Neural cell (in vitro differentiated cells): Measurements from ENCODE around the gene MUC2. TPM values are rescaled to one million over a fixed set of nuclear protein-coding genes. Genes with fewer than 3 reads are reported as not detected.

ENCODE experiments used
- H2AFZ ChIP-seq: fragments of 200-600, 300-800 bp; sonication (generic), shearing (Covaris generic); 2 replicates; pipeline ENCODE4 v1.6.0; 2014; ENCODE audit warnings: low read depth, mild to moderate bottlenecking, antibody characterized with exemption, low read length, moderate library complexity
- H3F3A ChIP-seq: fragments of 200-600 bp; shearing (Covaris generic); 2 replicates; pipeline ENCODE4 v1.6.1; 2016; ENCODE audit warnings: mild to moderate bottlenecking, moderate library complexity, mixed read lengths, antibody characterized with exemption, low read length; ENCODE audit not compliant: insufficient read depth, poor library complexity, severe bottlenecking
- H3K27ac ChIP-seq: fragments of 200-600, 300-800 bp; sonication (generic), shearing (Covaris generic); 2 replicates; pipeline ENCODE4 v1.5.1; 2014; ENCODE audit warnings: mild to moderate bottlenecking, low read length, moderate library complexity
- H3K27me3 ChIP-seq: fragments of 300-800, 200-600 bp; sonication (generic), shearing (Covaris generic); 2 replicates; pipeline ENCODE4 v1.6.0; 2014; ENCODE audit warnings: mild to moderate bottlenecking, low read depth, low read length, moderate library complexity; ENCODE audit not compliant: insufficient read depth
- H3K36me3 ChIP-seq: fragments of 300-800, 200-600 bp; sonication (generic), shearing (Covaris generic); 2 replicates; pipeline ENCODE4 v1.5.1; 2014; ENCODE audit warnings: mild to moderate bottlenecking, antibody characterized with exemption, low read length, moderate library complexity; ENCODE audit not compliant: insufficient read depth
- H3K4me2 ChIP-seq: fragments of 300-800, 200-600 bp; sonication (generic), shearing (Covaris generic); 2 replicates; pipeline ENCODE4 v1.6.0; 2014; ENCODE audit warnings: mild to moderate bottlenecking, low read length
- H3K4me3 ChIP-seq: fragments of 300-800, 200-600 bp; sonication (generic), shearing (Covaris generic); 2 replicates; pipeline ENCODE4 v1.5.1; 2014; ENCODE audit warnings: mild to moderate bottlenecking, low read length, moderate library complexity
- H3K79me2 ChIP-seq: fragments of 200-600 bp; shearing (Covaris generic); replicated peaks from 2 replicates; pipeline ENCODE4 v1.6.0; 2014; ENCODE audit warnings: mild to moderate bottlenecking, low read length, moderate library complexity; ENCODE audit not compliant: insufficient read depth
- H3K9ac ChIP-seq: fragments of 300-800, 200-600 bp; sonication (generic), shearing (Covaris generic); 2 replicates; pipeline ENCODE4 v1.6.1; 2016; ENCODE audit warnings: mild to moderate bottlenecking, low read length, mixed read lengths
- H3K9me2 ChIP-seq: fragments of 200-600 bp; shearing (Covaris generic); 2 replicates; pipeline ENCODE4 v1.6.1; 2016; ENCODE audit warnings: mild to moderate bottlenecking, low read length, mixed read lengths; ENCODE audit not compliant: insufficient read depth
- H3K9me3 ChIP-seq: fragments of 200-600, 300-800 bp; sonication (generic), shearing (Covaris generic); 2 replicates; pipeline ENCODE4 v1.6.1; 2016; ENCODE audit warnings: mild to moderate bottlenecking, mixed run types, low read length, moderate library complexity, mixed read lengths
- H4K20me1 ChIP-seq: fragments of 200-600 bp; shearing (Covaris generic); 2 replicates; pipeline ENCODE4 v1.6.1; 2016; ENCODE audit warnings: mild to moderate bottlenecking, mixed run types; ENCODE audit not compliant: insufficient read depth
- EP300 ChIP-seq: fragments of 450-650 bp; conservative IDR thresholded peaks from 2 replicates; pipeline ENCODE4 v1.6.1; 2014; ENCODE audit warnings: antibody characterized with exemption, mild to moderate bottlenecking, moderate library complexity; ENCODE audit not compliant: poor library complexity, severe bottlenecking
- EZH2 ChIP-seq: fragments of 200-600, 300-800 bp; shearing (Covaris generic), sonication (generic); IDR thresholded peaks from 2 replicates; pipeline ENCODE4 v1.6.1; 2014; ENCODE audit warnings: antibody characterized with exemption, low read length, borderline replicate concordance, mild to moderate bottlenecking; ENCODE audit not compliant: insufficient read depth, poor library complexity, severe bottlenecking
- MXI1 ChIP-seq: fragments of 450-650 bp; conservative IDR thresholded peaks from 2 replicates; pipeline ENCODE4 v1.6.1; 2014; ENCODE audit warnings: antibody characterized with exemption, mild to moderate bottlenecking; ENCODE audit not compliant: poor library complexity, severe bottlenecking
- POLR2AphosphoS5 ChIP-seq: IDR thresholded peaks from 2 replicates; pipeline ENCODE4 v1.6.1; 2012
- RAD21 ChIP-seq: fragments of 450-650 bp; conservative IDR thresholded peaks from 2 replicates; pipeline ENCODE4 v1.6.1; 2014; ENCODE audit warnings: antibody characterized with exemption, mild to moderate bottlenecking, moderate library complexity
- SMC3 ChIP-seq: fragments of 450-650 bp; conservative IDR thresholded peaks from 2 replicates; pipeline ENCODE4 v1.6.1; 2014; ENCODE audit warnings: antibody characterized with exemption, mild to moderate bottlenecking, moderate library complexity; ENCODE audit not compliant: poor library complexity
- TAF1 ChIP-seq: IDR thresholded peaks from 2 replicates; pipeline ENCODE4 v1.6.1; 2012; ENCODE audit warnings: low read depth
- polyA plus RNA-seq: library from polyadenylated mRNA; depleted of rRNA; stranded (reverse); fragments of >200 nt; gene quantifications from 2 replicates; pipeline ENCODE4 v1.2.3, GENCODE V29; 2014
- TF ChIP-seq, protein P1 (sequence below): IDR thresholded peaks from 2 replicates; pipeline ENCODE4 v1.6.1; 2012; ENCODE audit warnings: borderline replicate concordance
- TF ChIP-seq, protein P2 (sequence below): fragments of 450-650 bp; IDR thresholded peaks from 2 replicates; pipeline ENCODE4 v1.5.1; 2014; ENCODE audit warnings: antibody characterized with exemption, mild to moderate bottlenecking, moderate library complexity; ENCODE audit not compliant: poor library complexity, severe bottlenecking

MUC2 gene
- polyA plus RNA-seq, 1 donor from 2014 or later: not detected

DNA sequence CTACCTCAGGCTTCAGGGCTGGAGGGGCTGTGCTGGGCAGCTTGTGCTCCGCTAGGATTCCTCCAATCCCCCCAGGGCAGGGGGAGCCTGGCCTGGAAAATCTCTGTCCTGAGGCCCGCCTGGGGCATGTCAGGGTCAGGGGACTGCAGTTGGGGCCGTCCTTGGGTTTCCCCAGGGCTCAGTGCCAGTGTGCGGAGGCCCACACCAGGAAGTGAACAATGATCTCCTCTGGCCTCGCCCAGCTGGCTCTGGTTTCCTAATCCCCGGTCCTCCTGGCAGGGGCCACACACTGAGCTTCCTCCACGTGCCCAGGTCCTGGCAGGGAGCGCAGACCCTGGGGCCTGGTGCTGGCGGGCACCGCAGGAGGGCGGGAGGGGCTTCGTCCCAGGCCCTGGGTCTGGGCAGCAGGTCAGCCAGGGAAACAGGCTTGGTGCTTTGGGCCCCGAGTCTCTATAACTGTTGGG lies 1.4 kb upstream of the MUC2 start:
- H3K36me3 ChIP-seq: no peaks in the 10 kb centered on the region
- H3K9me3 ChIP-seq: no peaks in the 10 kb centered on the region
- no peaks in the 10 kb centered on the region for H3K79me2 ChIP-seq
- no peaks in the 10 kb centered on the region for H3F3A ChIP-seq
- no peaks in the 10 kb centered on the region for H3K27me3 ChIP-seq
- TF ChIP-seq RAD21 (no peak), TAF1 (no peak), MXI1 (no peak), EP300 (no peak), SMC3 (no peak), EZH2 (no peak), POLR2AphosphoS5 (no peak)
- TF ChIP-seq, protein P1, sequence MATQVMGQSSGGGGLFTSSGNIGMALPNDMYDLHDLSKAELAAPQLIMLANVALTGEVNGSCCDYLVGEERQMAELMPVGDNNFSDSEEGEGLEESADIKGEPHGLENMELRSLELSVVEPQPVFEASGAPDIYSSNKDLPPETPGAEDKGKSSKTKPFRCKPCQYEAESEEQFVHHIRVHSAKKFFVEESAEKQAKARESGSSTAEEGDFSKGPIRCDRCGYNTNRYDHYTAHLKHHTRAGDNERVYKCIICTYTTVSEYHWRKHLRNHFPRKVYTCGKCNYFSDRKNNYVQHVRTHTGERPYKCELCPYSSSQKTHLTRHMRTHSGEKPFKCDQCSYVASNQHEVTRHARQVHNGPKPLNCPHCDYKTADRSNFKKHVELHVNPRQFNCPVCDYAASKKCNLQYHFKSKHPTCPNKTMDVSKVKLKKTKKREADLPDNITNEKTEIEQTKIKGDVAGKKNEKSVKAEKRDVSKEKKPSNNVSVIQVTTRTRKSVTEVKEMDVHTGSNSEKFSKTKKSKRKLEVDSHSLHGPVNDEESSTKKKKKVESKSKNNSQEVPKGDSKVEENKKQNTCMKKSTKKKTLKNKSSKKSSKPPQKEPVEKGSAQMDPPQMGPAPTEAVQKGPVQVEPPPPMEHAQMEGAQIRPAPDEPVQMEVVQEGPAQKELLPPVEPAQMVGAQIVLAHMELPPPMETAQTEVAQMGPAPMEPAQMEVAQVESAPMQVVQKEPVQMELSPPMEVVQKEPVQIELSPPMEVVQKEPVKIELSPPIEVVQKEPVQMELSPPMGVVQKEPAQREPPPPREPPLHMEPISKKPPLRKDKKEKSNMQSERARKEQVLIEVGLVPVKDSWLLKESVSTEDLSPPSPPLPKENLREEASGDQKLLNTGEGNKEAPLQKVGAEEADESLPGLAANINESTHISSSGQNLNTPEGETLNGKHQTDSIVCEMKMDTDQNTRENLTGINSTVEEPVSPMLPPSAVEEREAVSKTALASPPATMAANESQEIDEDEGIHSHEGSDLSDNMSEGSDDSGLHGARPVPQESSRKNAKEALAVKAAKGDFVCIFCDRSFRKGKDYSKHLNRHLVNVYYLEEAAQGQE: no peak
- TF ChIP-seq, protein P2, sequence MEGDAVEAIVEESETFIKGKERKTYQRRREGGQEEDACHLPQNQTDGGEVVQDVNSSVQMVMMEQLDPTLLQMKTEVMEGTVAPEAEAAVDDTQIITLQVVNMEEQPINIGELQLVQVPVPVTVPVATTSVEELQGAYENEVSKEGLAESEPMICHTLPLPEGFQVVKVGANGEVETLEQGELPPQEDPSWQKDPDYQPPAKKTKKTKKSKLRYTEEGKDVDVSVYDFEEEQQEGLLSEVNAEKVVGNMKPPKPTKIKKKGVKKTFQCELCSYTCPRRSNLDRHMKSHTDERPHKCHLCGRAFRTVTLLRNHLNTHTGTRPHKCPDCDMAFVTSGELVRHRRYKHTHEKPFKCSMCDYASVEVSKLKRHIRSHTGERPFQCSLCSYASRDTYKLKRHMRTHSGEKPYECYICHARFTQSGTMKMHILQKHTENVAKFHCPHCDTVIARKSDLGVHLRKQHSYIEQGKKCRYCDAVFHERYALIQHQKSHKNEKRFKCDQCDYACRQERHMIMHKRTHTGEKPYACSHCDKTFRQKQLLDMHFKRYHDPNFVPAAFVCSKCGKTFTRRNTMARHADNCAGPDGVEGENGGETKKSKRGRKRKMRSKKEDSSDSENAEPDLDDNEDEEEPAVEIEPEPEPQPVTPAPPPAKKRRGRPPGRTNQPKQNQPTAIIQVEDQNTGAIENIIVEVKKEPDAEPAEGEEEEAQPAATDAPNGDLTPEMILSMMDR: no peak
- H3K27ac ChIP-seq: no peak overlapping the region
- H3K9me2 ChIP-seq: no peaks in the 10 kb centered on the region
- H3K4me3 ChIP-seq: no peak overlapping the region
- no peak overlapping the region for H2AFZ ChIP-seq
- no peak overlapping the region for H3K4me2 ChIP-seq
- H3K9ac ChIP-seq: no peak overlapping the region
- no peaks in the 10 kb centered on the region for H4K20me1 ChIP-seq

DNA sequence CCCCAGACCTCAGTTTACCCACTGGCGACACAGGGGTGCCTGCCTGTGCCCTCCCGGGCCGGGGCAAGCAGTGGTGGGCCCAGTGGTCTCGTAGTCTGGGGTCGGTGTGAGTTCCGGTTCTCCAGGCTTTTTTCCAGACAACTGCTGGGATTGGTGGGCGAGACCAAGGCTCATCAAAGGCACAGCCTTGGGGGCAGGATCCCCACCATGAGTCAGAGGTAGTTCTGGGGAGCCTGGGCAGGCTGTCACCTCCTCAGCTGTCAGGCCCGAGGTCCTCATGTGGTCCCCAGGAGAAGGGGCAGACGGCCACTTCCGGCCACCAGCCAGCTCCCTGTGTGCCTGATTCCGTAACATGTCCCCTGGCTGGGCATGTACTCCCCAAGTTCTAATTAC lies 827 bp upstream of the MUC2 start:
- no peaks in the 10 kb centered on the region for H3F3A ChIP-seq
- no peak overlapping the region for H2AFZ ChIP-seq
- no peaks in the 10 kb centered on the region for H3K36me3 ChIP-seq
- H3K79me2 ChIP-seq: no peaks in the 10 kb centered on the region
- H4K20me1 ChIP-seq: no peaks in the 10 kb centered on the region
- TF ChIP-seq EP300: no peak
- no peak for TF ChIP-seq TAF1
- no peak for TF ChIP-seq POLR2AphosphoS5
- TF ChIP-seq RAD21: no peak
- TF ChIP-seq, protein P2: no peak
- TF ChIP-seq, protein P1: no peak
- no peak for TF ChIP-seq MXI1
- TF ChIP-seq EZH2: no peak
- no peak for TF ChIP-seq SMC3
- H3K27me3 ChIP-seq: no peaks in the 10 kb centered on the region
- no peak overlapping the region for H3K4me2 ChIP-seq
- H3K27ac ChIP-seq: no peak overlapping the region
- H3K9ac ChIP-seq: no peak overlapping the region
- no peaks in the 10 kb centered on the region for H3K9me2 ChIP-seq
- no peaks in the 10 kb centered on the region for H3K9me3 ChIP-seq
- H3K4me3 ChIP-seq: no peak overlapping the region
